Omental fat pad (tissue), 4 donors: ENCODE results near the gene NPR3. TPM values are rescaled to one million over a fixed set of nuclear protein-coding genes. Genes with fewer than 3 reads are reported as not detected.
"Not testable (repeated sequence)": the region's sequence is repeated elsewhere in the genome, so short reads cannot be mapped to it uniquely, and the experiment has no call there.

ENCODE experiments used
- ATAC-seq: fragments of 150-250 bp; one replicate; pipeline ENCODE4 v1.9.1; 2016; ENCODE audit warnings: mild to moderate bottlenecking, moderate library complexity; ENCODE audit not compliant: low FRiP score
- DNase-seq: peaks from one replicate; pipeline ENCODE4 v3.0.0-alpha.2; 2019; ENCODE audit warnings: low spot score
- total RNA-seq, 4 donors: library from RNA; depleted of rRNA; stranded (reverse); fragments of >200 nt; gene quantifications; one replicate each; pipeline ENCODE4 v1.1.0, GENCODE V29; 2016
- TF ChIP-seq, protein P1 (sequence below), 3 donors: fragments of 450-650 bp; IDR thresholded peaks; one replicate each; pipeline ENCODE4 v1.5.1; 2016 to 2017; ENCODE audit warnings: antibody characterized with exemption in 3 of 3, mild to moderate bottlenecking in 3 of 3, moderate library complexity in 2 of 3

Gene NPR3
- total RNA-seq, 4 donors from 2014 or later: 4.6 to 11.8 (median 6.5) TPM

DNA sequence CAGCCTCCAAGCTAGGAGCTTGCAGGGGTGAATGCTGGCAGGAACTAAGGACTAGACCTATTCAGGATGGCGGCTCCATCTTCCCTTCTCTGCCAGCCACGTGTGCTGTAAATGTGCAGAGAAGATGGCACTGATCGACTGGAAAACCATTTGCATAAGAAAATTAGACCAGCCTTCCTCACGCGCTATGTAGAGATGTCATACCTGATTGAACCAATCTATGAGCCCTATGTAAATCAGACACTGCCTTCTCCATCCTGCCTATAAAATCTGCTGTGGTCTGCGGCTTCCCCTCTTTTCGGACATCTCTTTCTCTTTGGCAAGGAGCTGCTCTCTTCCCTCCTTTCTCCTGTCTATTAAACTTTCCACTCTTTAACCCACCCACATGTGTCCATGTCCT is 91.6 kb downstream of the NPR3 start:
- ATAC-seq: no peak
- TF ChIP-seq, protein P1, sequence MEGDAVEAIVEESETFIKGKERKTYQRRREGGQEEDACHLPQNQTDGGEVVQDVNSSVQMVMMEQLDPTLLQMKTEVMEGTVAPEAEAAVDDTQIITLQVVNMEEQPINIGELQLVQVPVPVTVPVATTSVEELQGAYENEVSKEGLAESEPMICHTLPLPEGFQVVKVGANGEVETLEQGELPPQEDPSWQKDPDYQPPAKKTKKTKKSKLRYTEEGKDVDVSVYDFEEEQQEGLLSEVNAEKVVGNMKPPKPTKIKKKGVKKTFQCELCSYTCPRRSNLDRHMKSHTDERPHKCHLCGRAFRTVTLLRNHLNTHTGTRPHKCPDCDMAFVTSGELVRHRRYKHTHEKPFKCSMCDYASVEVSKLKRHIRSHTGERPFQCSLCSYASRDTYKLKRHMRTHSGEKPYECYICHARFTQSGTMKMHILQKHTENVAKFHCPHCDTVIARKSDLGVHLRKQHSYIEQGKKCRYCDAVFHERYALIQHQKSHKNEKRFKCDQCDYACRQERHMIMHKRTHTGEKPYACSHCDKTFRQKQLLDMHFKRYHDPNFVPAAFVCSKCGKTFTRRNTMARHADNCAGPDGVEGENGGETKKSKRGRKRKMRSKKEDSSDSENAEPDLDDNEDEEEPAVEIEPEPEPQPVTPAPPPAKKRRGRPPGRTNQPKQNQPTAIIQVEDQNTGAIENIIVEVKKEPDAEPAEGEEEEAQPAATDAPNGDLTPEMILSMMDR (IDR thresholded peaks at IDR 0.05): no peak

GRCh38 chr5:32803656-32804055 is 92.5 kb downstream of the NPR3 start:
- TF ChIP-seq, protein P1 (IDR thresholded peaks at IDR 0.05): no peak
- ATAC-seq (no peak), DNase-seq (no peak)

More for the DNA sequence above, 91.6 kb downstream of the NPR3 start:
- no peak for DNase-seq

DNA sequence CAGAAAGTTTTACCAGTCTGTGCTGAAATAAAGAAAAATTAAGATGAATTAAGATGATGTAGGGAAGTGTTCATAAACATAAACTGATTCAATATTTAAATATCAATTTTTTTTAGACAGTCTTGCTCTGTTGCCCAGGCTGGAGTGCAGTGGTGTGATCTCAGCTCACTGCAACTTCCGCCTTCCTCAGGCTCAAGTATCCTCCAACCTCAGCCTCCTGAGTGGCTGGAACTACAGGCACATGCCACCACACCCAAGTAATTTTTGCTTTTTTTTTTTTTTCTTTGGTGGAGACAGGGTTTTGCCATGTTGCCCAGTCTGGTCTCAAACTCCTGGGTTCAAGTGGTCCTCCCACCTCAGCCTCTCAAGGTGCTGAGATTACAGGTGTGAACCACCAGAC is 94.3 kb downstream of the NPR3 start:
- not testable (repeated sequence) for ATAC-seq, DNase-seq

- no peak for ATAC-seq
These were observed 95.0 kb downstream of the NPR3 start for GRCh38 chr5:32805971-32806638.

DNA sequence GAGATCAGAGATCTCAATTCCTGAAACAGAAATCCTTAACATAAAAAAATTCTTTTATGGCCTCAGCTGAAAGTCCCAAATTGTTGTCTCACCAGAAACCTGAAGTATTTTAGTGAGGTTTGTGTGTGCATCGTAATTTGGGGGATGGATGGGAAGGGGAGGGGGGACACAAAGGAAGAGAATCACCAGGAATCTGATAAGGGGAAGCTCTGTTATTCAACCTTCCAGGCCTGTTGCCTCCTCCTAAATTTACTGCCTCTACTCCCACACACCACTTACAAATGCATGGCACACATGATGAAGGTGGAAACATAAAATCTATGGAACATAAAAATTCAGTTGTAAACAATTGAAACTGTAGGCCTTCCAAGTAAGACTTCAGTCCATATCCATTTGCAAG is 97.7 kb downstream of the NPR3 start:
- TF ChIP-seq, protein P1 (IDR thresholded peaks at IDR 0.05): no peak
- DNase-seq (no peak), ATAC-seq (no peak)

More at GRCh38 chr5:32805971-32806638, 95.0 kb downstream of the NPR3 start:
- TF ChIP-seq, protein P1 (IDR thresholded peaks at IDR 0.05): no peak
- DNase-seq: no peak

DNA sequence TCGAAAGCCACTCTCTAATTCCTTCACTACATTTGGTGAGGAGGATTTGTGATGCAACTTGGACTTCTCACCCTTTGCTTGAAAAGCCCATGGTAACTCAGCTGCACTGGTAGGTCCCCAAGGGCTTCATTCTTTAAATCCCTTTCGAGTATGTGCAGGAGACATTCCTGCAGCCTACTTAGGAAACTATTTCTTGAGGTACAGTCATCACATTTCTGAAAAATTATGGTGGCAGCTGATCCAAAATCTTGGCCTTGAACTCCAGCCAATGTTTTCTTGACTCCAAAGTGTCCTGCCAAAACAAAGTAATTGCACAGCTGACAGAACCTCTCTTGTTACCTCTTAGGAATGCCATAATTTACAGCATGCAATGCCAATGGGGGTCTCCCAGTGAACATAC is 99.7 kb downstream of the NPR3 start:
- ATAC-seq (no peak), DNase-seq (no peak)
- TF ChIP-seq, protein P1 (IDR thresholded peaks at IDR 0.05): no peak

GRCh38 chr5:32812399-32812798 is 101.3 kb downstream of the NPR3 start:
- DNase-seq (no peak), ATAC-seq (no peak)

More at GRCh38 chr5:32812399-32812798, 101.3 kb downstream of the NPR3 start:
- TF ChIP-seq, protein P1 (IDR thresholded peaks at IDR 0.05): no peak
